Activated naive CD4-positive, alpha-beta T cell treated with anti-CD3 and anti-CD28 coated beads, Interleukin-2, amount 50 U/mL, for 16 hours (primary cell): ENCODE measurements around the gene TPP2.

Experiments used
- DNase-seq: peaks from one replicate; pipeline ENCODE4 v3.0.0-alpha.2; 2020

The TPP2 gene

DNA sequence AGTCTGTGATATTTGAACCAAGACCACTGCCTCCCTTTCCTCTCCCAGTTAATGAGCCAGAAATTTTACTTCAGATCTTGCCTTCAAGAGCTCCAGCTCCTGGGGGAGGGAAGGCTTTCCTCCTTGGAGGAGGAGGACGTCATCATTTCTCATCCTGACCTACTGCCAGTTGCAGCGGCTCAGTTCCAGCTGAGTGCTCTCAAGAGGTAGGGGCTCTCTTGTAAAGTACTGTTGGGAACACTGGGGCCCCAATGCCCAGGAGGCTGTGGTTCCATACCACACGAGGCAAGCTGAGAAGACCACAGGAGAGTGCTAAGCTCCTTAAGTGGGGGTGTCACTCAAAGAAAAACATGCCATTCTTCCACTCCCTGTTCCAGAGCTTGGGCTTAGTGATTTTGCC, 61.9 kb downstream of the TPP2 start:
- no peak for DNase-seq

DNA sequence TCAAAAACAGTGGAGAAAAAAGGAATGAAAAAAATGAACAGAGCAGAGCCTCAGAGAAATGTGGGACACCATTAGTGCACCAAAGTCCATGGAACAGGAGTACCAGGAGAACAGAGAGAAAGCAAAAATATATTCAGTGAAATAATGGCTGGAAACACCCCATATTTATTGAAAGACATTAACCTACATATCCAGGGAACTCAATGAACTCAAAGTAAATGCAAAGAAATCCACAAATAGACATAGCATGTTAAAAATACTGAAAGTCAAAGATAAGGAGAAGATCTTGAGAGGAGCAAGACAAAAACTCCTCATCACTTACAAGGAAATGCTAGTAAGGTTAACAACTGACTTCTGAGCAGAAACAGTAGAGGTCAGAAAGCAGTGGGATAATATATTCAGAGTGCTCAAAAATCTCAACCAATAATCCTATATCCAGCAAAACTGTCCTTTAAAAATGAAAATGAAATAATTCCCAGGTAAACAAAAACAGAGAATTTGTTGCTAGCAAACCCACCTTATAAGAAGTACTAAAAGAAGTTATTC, 62.5 kb downstream of the TPP2 start:
- no peak for DNase-seq

- no peak for DNase-seq
Observed at GRCh38 chr13:102667023-102667422, 70.2 kb downstream of the TPP2 start.

- DNase-seq: no peak
Observed at GRCh38 chr13:102667911-102668310, 71.1 kb downstream of the TPP2 start.

DNA sequence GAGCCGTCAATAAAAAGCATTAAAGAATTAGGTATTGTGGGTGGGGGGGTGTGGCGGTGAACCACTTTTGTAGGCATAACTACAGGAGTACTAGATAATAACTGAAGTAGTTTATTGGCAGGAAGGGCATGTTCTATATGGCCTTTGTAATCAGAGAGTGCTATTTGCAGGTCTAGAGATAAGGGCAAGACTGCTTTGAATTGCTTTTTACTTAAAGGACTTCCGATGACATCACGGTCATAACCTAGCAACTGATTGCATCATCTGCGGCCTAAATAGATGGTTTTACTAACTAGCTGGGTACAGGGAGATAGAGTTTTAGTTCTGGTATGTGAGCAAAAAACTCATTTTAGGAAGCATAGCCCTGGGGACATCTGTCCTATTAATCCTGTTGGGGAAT, 73.3 kb downstream of the TPP2 start:
- no peak for DNase-seq

DNA sequence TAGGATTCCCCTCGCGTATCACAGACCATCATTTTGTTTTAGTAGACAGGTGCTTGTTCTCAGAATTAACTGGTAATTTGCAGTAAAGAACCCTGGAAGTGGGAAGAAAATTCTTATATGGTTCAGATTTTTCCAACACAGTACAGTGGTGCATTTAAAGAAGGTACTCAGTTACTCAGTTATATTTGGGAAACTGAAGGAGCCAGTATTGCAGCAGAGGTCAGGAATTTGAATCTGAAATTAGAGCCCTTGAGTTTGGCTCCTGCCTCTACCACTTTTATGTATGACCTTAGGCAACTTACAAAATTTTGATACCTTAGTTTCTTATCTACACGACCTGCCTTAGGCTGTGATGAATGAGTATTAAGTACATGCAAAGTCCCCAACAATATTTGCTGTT, 78.3 kb downstream of the TPP2 start:
- no peak for DNase-seq

GRCh38 chr13:102677122-102677521, 80.3 kb downstream of the TPP2 start:
- DNase-seq: no peak

- DNase-seq: no peak
Observed at GRCh38 chr13:102678339-102679107, 81.7 kb downstream of the TPP2 start.

- DNase-seq: no peak
Observed at GRCh38 chr13:102679449-102680132, 82.8 kb downstream of the TPP2 start.

DNA sequence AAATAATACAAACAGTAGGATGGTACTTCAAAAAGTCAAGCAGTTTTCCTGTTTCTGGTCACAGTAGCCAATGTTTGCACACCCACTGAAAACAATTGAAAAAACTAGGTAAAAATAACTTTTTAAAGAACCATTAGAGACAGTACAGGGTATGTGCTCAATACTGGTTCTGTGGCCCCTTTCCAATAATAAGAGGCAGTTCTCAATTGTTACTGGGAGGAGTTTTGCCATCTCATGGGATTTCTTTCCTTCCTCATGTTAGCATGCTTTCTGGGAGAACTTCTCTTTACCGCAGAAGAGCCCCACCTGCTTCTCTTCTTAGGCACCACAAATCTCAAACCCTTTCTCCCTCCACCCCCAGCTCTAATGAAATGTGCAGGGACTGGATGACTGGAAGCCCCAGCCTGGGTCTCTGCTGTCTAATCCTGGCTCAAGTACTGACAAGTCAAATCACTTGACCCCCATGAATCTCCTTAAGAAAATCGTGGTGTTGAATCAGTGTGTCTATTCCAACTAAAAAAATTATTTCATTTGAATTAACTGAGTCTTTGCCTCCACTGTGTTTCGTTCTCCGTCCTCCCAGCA, 83.4 kb downstream of the TPP2 start:
- no peak for DNase-seq

DNA sequence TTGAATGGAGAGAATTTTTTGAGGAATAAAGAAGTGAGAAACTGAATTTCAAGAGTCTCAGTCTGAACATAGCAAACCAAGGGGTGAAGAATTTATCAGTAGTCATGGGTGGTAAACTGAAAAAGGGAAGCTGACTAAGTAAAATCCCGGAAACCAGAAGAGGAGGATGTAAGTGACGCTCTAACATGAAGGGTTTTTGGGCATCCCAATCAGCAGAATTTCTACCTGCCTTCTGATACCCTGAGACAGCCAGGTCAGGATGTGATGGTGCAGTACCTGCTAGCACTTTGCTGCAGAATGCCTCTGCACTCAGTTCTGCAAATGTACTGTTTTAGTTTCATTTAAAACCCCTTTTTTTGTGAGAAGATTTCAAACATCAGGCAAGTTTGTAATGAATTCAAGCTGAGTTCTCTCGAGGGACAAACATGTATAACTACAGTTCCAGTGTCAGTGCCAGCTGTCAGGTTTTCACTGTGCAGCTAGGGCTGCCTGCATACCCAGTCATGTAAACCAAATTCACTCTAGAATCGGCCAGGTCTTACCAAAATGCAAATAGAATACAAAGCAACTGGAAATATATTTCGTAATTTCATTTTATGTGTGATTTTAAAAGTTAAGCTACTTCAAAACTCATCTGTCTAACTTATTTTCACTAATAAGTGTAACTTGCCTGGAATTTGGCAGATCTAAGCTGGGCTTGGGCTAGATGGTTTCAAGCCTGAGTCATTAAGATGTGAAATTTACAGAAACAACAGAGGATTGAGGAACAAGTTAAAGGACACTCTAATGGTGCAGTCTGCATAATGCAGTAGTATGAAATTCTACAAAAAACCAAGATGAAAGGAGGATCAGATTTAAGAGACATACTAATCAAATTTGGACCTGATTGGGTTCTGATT, 84.3 kb downstream of the TPP2 start:
- no peak for DNase-seq

DNA sequence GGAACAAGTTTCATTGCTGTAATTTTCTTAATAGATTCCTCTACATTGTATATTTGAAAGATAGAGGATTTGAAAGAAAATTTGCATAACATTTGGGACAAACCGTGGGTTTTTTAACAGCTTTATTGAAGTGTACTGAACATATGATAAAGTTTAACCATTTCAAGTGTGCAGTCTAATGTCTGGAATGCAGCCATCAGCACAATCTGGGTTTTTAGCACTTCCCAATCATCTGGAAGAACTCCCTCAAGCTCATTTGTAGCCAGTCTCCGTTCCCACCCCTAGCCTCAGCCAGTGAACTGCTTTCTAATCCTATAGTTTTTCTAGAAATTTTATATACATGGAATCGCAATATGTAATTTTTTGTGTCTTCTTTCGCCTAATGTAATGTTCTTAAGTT, 85.4 kb downstream of the TPP2 start:
- DNase-seq: no peak

DNA sequence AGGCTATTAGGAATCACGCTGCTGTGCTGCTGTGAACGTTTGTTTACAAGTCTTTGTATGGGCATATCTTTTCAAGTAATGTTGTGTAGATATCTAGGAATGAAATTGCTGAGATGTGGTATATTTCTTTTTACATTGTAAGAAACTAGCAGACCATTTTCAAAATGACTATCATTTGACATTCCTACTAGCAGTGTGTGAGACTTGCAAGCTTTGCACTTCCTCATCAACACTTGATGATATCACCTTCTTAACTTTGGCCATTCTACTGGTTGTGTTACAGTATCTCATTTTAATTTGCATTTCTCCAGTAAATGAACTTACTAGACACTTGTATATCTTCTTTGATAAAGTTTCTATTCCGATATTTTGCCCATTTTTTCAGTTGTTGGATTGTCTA, 85.9 kb downstream of the TPP2 start:
- DNase-seq: no peak

DNA sequence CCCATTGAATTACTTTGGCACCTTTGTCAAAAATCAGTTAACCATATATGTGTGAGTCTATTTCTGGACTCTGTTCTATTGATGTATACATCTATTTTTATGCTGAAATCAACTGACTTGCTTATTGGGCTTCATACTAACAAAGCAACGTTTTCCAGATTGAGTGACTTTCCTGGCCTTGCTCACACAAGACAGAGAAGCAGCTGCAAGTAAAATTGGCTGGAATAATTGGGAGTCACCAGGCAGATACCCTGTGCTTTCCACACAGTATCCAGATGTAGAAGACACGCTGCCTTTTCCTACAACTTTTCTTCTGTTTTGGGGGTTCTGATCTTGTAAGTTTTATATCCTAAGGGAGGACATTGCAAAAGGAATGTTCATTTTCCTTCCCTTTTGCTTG, 86.9 kb downstream of the TPP2 start:
- DNase-seq: no peak

GRCh38 chr13:102686024-102686423, 89.2 kb downstream of the TPP2 start:
- no peak for DNase-seq

DNA sequence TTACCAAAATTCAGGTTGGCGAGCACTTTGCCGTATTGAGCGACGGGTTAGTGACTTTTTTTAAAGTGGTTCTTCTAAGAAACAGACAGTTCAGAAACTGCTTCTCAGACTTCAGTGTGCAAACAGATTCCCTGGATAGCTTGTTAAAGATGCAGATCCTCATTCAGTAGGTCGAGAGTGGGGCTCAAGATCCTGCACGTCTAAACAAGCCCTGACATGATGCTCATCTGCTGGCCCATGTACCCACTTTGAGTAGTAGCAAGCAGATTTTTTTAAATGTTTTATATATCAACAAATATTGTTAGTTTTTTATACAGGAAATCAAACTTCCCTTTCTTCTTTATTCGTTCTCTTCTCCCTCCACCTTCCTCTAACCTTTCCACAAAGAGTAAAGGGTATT, 90.7 kb downstream of the TPP2 start:
- DNase-seq: no peak

DNA sequence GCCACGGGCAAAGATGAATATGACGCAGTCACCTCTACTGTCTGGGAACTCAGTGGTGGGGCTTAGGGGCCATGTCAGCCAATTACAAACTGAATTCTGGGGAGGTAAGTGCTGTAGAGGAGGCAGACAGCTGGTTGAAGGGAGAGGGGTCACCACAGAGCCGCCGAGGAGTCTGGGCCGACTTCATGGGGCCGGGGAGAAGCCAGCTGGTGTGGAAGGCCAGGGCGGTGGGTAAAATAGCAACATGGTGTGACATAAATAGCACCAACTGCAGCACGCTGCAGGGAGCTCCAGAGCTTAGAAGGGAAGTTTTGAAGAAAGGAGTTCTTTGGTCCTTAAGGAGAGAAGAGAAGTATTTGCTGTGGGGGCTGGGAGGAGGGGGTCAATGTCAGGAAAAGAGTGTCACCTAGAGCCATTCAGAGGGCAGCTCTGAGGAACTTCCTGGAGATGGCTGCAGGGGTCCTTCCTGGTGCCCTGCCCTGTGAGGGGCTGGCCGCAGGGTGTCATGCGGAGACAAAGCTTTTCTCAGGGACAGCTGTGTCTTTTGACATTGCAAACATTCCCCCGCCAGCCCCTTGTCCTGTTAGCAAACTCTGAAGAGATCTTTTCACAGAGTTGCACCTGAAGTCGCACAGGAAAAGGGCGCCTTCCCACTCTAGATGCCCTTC, 91.7 kb downstream of the TPP2 start:
- no peak for DNase-seq

GRCh38 chr13:102690883-102691282, 94.1 kb downstream of the TPP2 start:
- DNase-seq: no peak

DNA sequence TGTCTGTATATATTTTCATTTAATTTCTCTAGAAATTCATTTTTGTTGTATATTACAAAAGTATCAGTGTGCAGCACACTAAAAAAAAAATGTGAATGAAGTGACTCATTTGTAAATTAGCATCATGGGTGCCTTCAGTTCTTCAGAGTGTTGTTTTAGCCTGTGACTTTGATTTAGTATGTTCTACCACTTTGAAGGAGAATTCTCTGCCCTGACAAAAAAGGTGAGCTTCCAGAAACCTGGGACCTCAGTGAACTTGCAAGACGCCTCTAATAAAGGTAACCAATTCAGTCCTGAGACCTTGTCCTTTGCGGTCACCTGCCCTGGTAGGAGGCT, 95.7 kb downstream of the TPP2 start:
- DNase-seq: no peak

- no peak for DNase-seq
Observed at GRCh38 chr13:102693250-102693649, 96.5 kb downstream of the TPP2 start.

DNA sequence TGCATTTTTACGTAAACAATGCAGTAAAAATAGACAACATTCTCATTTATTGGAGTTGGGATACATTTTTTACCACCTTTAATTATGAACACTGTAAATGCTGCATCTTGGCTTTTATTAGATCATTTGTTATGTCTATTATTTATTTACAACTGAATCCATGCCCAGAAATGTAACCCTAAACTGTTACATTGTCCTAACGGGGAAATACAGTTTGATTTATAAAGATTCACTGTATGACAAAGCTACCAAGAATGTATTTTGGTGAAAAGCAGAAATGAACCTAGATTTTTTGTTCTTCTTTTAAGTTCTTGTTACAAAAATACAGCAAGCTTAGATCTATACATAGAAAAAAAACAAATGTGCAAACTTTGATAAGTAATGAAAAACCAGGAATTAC, 97.0 kb downstream of the TPP2 start:
- no peak for DNase-seq

DNA sequence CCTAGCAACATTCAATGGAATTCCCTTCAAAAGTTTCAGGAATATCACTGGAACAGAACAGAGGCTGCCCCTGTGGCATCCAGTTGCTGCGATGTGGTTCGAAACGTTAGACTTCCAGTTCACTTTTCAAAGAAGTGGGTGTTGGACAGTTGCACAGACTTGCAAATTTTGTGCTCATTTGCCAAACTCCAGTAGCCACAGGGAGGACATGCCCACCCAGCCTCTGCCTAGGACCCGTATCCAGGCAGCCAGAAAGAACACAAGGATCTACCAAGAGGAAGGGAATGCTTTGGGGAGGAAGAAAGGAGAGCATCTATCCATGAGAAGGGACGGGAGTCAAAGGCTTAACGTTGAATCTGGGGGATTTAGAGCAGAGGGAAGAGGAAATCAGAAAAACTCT, 98.2 kb downstream of the TPP2 start, which contains the start of gene METTL21C:
METTL21C (minus strand) TSS at position 108 of the 400 bp plus-strand sequence. CDS start 546 bp downstream, outside the sequence.
- DNase-seq: no peak
